SK-N-MC (cell line): ENCODE measurements around the gene STXBP5L.

Source experiments
- EZH2 ChIP-seq: fragments of 200-600 bp; sonication (generic); IDR thresholded peaks from one replicate; pipeline ENCODE4 v1.6.1; 2017; ENCODE audit warnings: antibody characterized with exemption
- POLR2AphosphoS5 ChIP-seq: IDR thresholded peaks from 2 replicates; pipeline ENCODE4 v1.6.1; 2012; ENCODE audit warnings: mild to moderate bottlenecking, low read depth, low read length, borderline replicate concordance

DNA sequence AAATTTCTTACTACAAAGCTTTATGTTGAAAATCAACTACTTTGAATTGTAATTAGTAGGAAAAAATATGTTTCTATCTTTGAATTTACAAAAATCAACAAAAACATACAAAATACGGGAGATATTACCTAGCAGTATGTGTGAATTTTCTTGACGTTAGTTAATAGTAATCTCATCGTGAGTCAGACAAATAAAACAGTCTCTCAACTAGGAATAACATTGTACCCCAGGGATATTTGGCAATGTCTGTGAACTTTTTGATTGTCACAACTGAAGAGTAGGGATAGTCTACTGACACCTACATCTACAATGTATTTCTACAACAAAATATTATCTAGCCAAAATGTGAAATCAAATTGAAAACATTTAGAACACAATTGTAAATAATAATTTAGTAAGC, 387.4 kb downstream of the STXBP5L start:
- TF ChIP-seq POLR2AphosphoS5 = no peak
- no peak for TF ChIP-seq EZH2
